Measurements from ENCODE around the gene RGL1.

- no peak for TF ChIP-seq CTCF (IDR thresholded peaks at IDR 0.05; ENCODE audit: low read length)
- TF ChIP-seq EZH2phosphoT487 (IDR thresholded peaks at IDR 0.05; ENCODE audit: low read length): no peak
- no peak for TF ChIP-seq EZH2 (optimal IDR thresholded peaks at IDR 0.05; ENCODE audit: low read depth, low read length)
Observed at GRCh38 chr1:183934314-183934713, 129.4 kb downstream of the RGL1 start.

All from MM.1S (cell line).